GM23338 (cell line): ENCODE measurements around the gene MIAT. TPM values are rescaled to one million over a fixed set of nuclear protein-coding genes. Genes with fewer than 3 reads are reported as not detected.

Experiments
- ATAC-seq: fragments of 200-7000 bp; cut with Tn5 transposase; 3 replicates; pipeline ENCODE4 v1.9.1; 2020
- DNase-seq: peaks from one replicate; pipeline ENCODE4 v3.0.0-alpha.2; 2015; ENCODE audit warnings: low spot score
- H2AFZ ChIP-seq: fragments of 200-600 bp; sonication (generic); 2 replicates; pipeline ENCODE4 v1.8.0; 2016; ENCODE audit warnings: antibody characterized with exemption, mild to moderate bottlenecking, moderate library complexity
- H3F3A ChIP-seq: fragments of 200-600 bp; sonication (generic); replicated peaks from 2 replicates; pipeline ENCODE4 v1.8.0; 2017; ENCODE audit warnings: antibody characterized with exemption, mixed run types, low read depth
- H3K27ac ChIP-seq: fragments of 200-600 bp; sonication (generic); 2 replicates; pipeline ENCODE4 v1.6.1; 2016; ENCODE audit warnings: low read depth
- H3K27me3 ChIP-seq: fragments of 200-600 bp; sonication (generic); 2 replicates; pipeline ENCODE4 v1.8.0; 2016; ENCODE audit warnings: mild to moderate bottlenecking, mixed run types, moderate library complexity; ENCODE audit not compliant: insufficient read depth
- H3K36me3 ChIP-seq: fragments of 200-600 bp; sonication (generic); 2 replicates; pipeline ENCODE4 v1.8.0; 2016; ENCODE audit warnings: mild to moderate bottlenecking; ENCODE audit not compliant: insufficient read depth
- H3K4me1 ChIP-seq: fragments of 200-600 bp; sonication (generic); 2 replicates; pipeline ENCODE4 v1.8.0; 2016; ENCODE audit warnings: mild to moderate bottlenecking, moderate library complexity; ENCODE audit not compliant: insufficient read depth
- H3K4me2 ChIP-seq: fragments of 200-600 bp; sonication (generic); 2 replicates; pipeline ENCODE4 v1.7.1; 2017; ENCODE audit warnings: mixed run types
- H3K4me3 ChIP-seq: fragments of 200-600 bp; sonication (generic); 2 replicates; pipeline ENCODE4 v1.6.1; 2016; ENCODE audit warnings: mixed run types
- H3K79me2 ChIP-seq: fragments of 200-600 bp; sonication (generic); replicated peaks from 2 replicates; pipeline ENCODE4 v1.8.0; 2017; ENCODE audit warnings: mild to moderate bottlenecking; ENCODE audit not compliant: insufficient read depth
- H3K9me2 ChIP-seq: fragments of 200-600 bp; sonication (generic); 2 replicates; pipeline ENCODE4 v1.8.0; 2017; ENCODE audit not compliant: insufficient read depth
- H4K20me1 ChIP-seq: fragments of 200-600 bp; sonication (generic); replicated peaks from 2 replicates; pipeline ENCODE4 v1.8.0; 2017; ENCODE audit warnings: mild to moderate bottlenecking; ENCODE audit not compliant: insufficient read depth
- H3K27ac Mint-ChIP-seq: 2 replicates; pipeline ENCODE4 v1.8.0; 2020; ENCODE audit warnings: inconsistent platforms, mild to moderate bottlenecking, moderate library complexity, mixed read lengths
- H3K27me3 Mint-ChIP-seq: 3 replicates; pipeline ENCODE4 v1.8.0; 2022; ENCODE audit warnings: low read depth, mild to moderate bottlenecking, moderate library complexity, mixed read lengths, inconsistent platforms; ENCODE audit not compliant: insufficient read depth, poor library complexity
- H3K36me3 Mint-ChIP-seq: 3 replicates; pipeline ENCODE4 v1.8.0; 2021; ENCODE audit warnings: low read depth, mild to moderate bottlenecking, inconsistent platforms, moderate library complexity, mixed read lengths
- H3K4me1 Mint-ChIP-seq: 3 replicates; pipeline ENCODE4 v1.8.0; 2020; ENCODE audit warnings: mild to moderate bottlenecking, inconsistent platforms, mixed read lengths
- H3K4me3 Mint-ChIP-seq: 3 replicates; pipeline ENCODE4 v1.8.0; 2021; ENCODE audit warnings: moderate library complexity, mild to moderate bottlenecking, inconsistent platforms, mixed read lengths
- H3K9me3 Mint-ChIP-seq: 3 replicates; pipeline ENCODE4 v1.8.0; 2020; ENCODE audit warnings: moderate library complexity, mild to moderate bottlenecking, inconsistent platforms, mixed read lengths
- CREB1 ChIP-seq: fragments of 250-450 bp; sonication (Bioruptor Pico); IDR thresholded peaks from 2 replicates; pipeline ENCODE4 v1.5.0; 2020; ENCODE audit warnings: low read depth, mild to moderate bottlenecking, moderate library complexity
- EZH2 ChIP-seq: fragments of 200-600 bp; sonication (generic); IDR thresholded peaks from one replicate; pipeline ENCODE4 v1.8.0; 2017; ENCODE audit warnings: antibody characterized with exemption, mild to moderate bottlenecking, low read depth; ENCODE audit not compliant: unreplicated experiment
- EZH2phosphoT487 ChIP-seq: fragments of 200-600 bp; sonication (generic); IDR thresholded peaks from one replicate; pipeline ENCODE4 v1.8.1; 2018; ENCODE audit warnings: antibody characterized with exemption; ENCODE audit not compliant: unreplicated experiment
- JUNB ChIP-seq: IDR thresholded peaks from one replicate; pipeline ENCODE4 v1.6.1; 2016; ENCODE audit warnings: antibody characterized with exemption; ENCODE audit not compliant: unreplicated experiment
- NANOG ChIP-seq: IDR thresholded peaks from 2 replicates; pipeline ENCODE4 v1.6.1; 2016; ENCODE audit warnings: antibody characterized with exemption, borderline replicate concordance
- POLR2AphosphoS5 ChIP-seq: IDR thresholded peaks from 2 replicates; pipeline ENCODE4 v1.6.1; 2016; ENCODE audit warnings: antibody characterized with exemption, low read depth
- ZNF114 ChIP-seq: fragments of 250-450 bp; sonication (Bioruptor Pico); IDR thresholded peaks from 2 replicates; pipeline ENCODE4 v1.5.0; 2020; ENCODE audit warnings: mild to moderate bottlenecking, moderate library complexity
- ZNF331 ChIP-seq: fragments of 250-450 bp; sonication (Bioruptor Pico); IDR thresholded peaks from 2 replicates; pipeline ENCODE4 v1.5.0; 2020; ENCODE audit warnings: low read depth, mild to moderate bottlenecking, moderate library complexity
- ZNF462 ChIP-seq: fragments of 250-450 bp; sonication (Bioruptor Pico); IDR thresholded peaks from 2 replicates; pipeline ENCODE4 v1.5.0; 2020; ENCODE audit warnings: mild to moderate bottlenecking, moderate library complexity
- polyA plus RNA-seq: library from polyadenylated mRNA; unstranded; fragments of >200 nt; fragmentation: Nextera tagmentation; extraction: Ambion mirVana; gene quantifications from 2 replicates; pipeline ENCODE4 v1.2.1, GENCODE V29; 2016
- total RNA-seq: library from RNA; depleted of rRNA; stranded (reverse); fragments of >200 nt; shearing (Covaris generic); gene quantifications from 2 replicates; pipeline ENCODE4 v1.2.3, GENCODE V29; 2014
- TF ChIP-seq, protein P1 (sequence below): IDR thresholded peaks from one replicate; pipeline ENCODE4 v1.6.1; 2018; ENCODE audit warnings: antibody characterized with exemption; ENCODE audit not compliant: unreplicated experiment
- TF ChIP-seq, protein P2 (sequence below): IDR thresholded peaks from 2 replicates; pipeline ENCODE4 v1.6.1; 2016; ENCODE audit warnings: antibody characterized with exemption
- TF ChIP-seq, protein P3 (sequence below), 2 experiments: fragments of 200-600 bp in 1 of 2; sonication (generic) in 1 of 2; conservative IDR thresholded peaks; 2 replicates each; pipeline versions ENCODE4 v1.5.1 to v1.6.1; 2016 to 2017; ENCODE audit warnings: antibody characterized with exemption in 2 of 2, low read depth in 2 of 2, mild to moderate bottlenecking in 2 of 2, moderate library complexity in 1 of 2

Gene MIAT
- total and polyA plus RNA-seq, 2 experiments from 2014 or later: 10.0 to 63.6 TPM

GRCh38 chr22:26725012-26725676 lies 67.8 kb downstream of the MIAT start:
- H3K27me3 ChIP-seq: no peaks in the 10 kb centered on the region
- no peak overlapping the region for H3K27ac Mint-ChIP-seq
- H3K4me1 Mint-ChIP-seq: no peaks in the 10 kb centered on the region; the same call in 2 of the 3 replicates

More at GRCh38 chr22:26725012-26725676, 67.8 kb downstream of the MIAT start:
- Histone ChIP-seq H3K4me2 (no peak overlapping the region), H3F3A (0 out of 2 replicates have a peak, but pooled peaks cover 3% of the 10 kb centered on the region), H2AFZ (no peak overlapping the region), H4K20me1 (no peaks in the 10 kb centered on the region), H3K36me3 (peaks cover 7% of the 10 kb centered on the region; the same call in 1 of the 2 replicates), H3K4me3 (no peak overlapping the region), H3K27ac (no peak overlapping the region), H3K4me1 (no peaks in the 10 kb centered on the region; the same call in 1 of the 2 replicates), H3K9me2 (0 out of 2 replicates have a peak, but pooled peaks cover 5% of the 10 kb centered on the region), H3K79me2 (no peaks in the 10 kb centered on the region)
- TF ChIP-seq, protein P1, sequence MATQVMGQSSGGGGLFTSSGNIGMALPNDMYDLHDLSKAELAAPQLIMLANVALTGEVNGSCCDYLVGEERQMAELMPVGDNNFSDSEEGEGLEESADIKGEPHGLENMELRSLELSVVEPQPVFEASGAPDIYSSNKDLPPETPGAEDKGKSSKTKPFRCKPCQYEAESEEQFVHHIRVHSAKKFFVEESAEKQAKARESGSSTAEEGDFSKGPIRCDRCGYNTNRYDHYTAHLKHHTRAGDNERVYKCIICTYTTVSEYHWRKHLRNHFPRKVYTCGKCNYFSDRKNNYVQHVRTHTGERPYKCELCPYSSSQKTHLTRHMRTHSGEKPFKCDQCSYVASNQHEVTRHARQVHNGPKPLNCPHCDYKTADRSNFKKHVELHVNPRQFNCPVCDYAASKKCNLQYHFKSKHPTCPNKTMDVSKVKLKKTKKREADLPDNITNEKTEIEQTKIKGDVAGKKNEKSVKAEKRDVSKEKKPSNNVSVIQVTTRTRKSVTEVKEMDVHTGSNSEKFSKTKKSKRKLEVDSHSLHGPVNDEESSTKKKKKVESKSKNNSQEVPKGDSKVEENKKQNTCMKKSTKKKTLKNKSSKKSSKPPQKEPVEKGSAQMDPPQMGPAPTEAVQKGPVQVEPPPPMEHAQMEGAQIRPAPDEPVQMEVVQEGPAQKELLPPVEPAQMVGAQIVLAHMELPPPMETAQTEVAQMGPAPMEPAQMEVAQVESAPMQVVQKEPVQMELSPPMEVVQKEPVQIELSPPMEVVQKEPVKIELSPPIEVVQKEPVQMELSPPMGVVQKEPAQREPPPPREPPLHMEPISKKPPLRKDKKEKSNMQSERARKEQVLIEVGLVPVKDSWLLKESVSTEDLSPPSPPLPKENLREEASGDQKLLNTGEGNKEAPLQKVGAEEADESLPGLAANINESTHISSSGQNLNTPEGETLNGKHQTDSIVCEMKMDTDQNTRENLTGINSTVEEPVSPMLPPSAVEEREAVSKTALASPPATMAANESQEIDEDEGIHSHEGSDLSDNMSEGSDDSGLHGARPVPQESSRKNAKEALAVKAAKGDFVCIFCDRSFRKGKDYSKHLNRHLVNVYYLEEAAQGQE: no peak
- TF ChIP-seq ZNF331: no peak
- TF ChIP-seq, protein P2, sequence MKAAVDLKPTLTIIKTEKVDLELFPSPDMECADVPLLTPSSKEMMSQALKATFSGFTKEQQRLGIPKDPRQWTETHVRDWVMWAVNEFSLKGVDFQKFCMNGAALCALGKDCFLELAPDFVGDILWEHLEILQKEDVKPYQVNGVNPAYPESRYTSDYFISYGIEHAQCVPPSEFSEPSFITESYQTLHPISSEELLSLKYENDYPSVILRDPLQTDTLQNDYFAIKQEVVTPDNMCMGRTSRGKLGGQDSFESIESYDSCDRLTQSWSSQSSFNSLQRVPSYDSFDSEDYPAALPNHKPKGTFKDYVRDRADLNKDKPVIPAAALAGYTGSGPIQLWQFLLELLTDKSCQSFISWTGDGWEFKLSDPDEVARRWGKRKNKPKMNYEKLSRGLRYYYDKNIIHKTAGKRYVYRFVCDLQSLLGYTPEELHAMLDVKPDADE: no peak
- TF ChIP-seq, protein P3, sequence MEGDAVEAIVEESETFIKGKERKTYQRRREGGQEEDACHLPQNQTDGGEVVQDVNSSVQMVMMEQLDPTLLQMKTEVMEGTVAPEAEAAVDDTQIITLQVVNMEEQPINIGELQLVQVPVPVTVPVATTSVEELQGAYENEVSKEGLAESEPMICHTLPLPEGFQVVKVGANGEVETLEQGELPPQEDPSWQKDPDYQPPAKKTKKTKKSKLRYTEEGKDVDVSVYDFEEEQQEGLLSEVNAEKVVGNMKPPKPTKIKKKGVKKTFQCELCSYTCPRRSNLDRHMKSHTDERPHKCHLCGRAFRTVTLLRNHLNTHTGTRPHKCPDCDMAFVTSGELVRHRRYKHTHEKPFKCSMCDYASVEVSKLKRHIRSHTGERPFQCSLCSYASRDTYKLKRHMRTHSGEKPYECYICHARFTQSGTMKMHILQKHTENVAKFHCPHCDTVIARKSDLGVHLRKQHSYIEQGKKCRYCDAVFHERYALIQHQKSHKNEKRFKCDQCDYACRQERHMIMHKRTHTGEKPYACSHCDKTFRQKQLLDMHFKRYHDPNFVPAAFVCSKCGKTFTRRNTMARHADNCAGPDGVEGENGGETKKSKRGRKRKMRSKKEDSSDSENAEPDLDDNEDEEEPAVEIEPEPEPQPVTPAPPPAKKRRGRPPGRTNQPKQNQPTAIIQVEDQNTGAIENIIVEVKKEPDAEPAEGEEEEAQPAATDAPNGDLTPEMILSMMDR (conservative IDR thresholded peaks at IDR 0.05; ENCODE audit: low read depth in 2 of 2): no peak
- no peak for TF ChIP-seq CREB1 (CRISPR knock-in tag)
- TF ChIP-seq ZNF114 (CRISPR knock-in tag): no peak
- TF ChIP-seq JUNB: no peak
- TF ChIP-seq NANOG: no peak
- no peak for TF ChIP-seq POLR2AphosphoS5
- no peak for TF ChIP-seq EZH2phosphoT487
- TF ChIP-seq EZH2: no peak
- no peak for TF ChIP-seq ZNF462
- H3K36me3 Mint-ChIP-seq: peaks cover 16% of the 10 kb centered on the region
- peaks cover 3% of the 10 kb centered on the region for H3K27me3 Mint-ChIP-seq
- no peak overlapping the region for H3K4me3 Mint-ChIP-seq
- H3K9me3 Mint-ChIP-seq: no peaks in the 10 kb centered on the region; the same call in 1 of the 3 replicates
- DNase-seq (no peak), ATAC-seq (no peak)
